IPS DF 4.7 (cell line): ENCODE data around the gene SUGCT.
"Not testable (repeated sequence)": the region's sequence is repeated elsewhere in the genome, so short reads cannot be mapped to it uniquely, and the experiment has no call there.

ENCODE experiments used
- DNase-seq: peaks from one replicate; pipeline ENCODE4 v3.0.0-alpha.2; 2013; ENCODE audit warnings: low spot score; ENCODE audit errors: extremely low read depth

SUGCT gene

DNA sequence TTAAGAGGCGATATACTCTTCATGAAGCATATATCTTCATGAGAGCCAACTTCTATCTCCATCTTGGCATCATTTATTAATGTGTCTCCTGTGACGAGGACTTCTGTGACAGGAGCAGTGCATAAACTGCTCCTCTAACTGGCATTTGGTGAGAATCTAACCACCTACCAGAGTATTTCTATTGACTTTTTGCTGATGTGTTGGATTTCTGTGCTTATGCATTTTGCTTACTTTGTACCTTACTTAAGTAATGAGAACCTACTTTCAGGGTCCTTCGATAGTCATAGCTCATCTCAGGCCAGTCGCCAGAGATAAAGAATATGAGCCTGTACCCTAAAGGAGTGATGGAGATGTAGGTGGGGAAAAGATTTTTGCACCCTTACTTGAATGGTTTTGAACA is 265.7 kb downstream of the SUGCT start:
- DNase-seq: no peak

DNA sequence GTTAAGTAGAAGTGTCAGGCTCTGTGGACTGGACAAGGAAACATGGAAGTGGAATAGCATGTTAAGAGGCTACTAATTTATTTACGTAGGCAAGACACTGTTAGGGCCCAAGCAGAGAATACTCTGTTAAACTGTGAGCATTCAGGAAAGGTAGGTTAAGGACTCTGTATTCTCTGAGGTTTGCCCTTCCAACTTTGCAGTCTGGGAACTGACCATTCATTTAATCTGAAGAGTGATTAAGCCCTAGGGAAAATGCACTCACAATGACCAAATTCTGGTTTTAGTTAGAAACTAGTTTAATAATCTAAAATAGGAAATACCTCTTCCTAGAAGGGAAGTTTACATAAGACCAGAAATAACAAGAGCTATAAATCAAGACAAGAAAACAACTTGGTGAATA is 266.6 kb downstream of the SUGCT start:
- DNase-seq: no peak

DNA sequence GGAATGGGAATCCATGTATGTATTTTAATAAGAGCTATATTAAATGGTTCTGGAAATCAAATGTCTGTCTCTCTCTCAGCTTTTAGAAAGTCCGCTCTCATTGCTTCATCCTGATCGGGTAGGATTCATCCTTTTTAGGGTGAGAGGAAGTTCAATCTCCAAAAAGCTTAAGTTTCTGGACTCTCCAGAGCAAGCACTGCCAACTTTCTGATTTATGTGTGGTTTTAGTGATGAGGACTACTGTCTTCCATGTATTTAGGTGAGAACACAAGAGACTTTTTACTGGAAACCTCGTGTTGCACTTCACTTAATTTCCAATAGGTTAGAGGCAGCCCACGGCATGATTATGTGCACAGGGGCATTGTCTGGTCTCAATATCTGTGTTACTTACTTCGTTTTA is 267.9 kb downstream of the SUGCT start:
- no peak for DNase-seq

DNA sequence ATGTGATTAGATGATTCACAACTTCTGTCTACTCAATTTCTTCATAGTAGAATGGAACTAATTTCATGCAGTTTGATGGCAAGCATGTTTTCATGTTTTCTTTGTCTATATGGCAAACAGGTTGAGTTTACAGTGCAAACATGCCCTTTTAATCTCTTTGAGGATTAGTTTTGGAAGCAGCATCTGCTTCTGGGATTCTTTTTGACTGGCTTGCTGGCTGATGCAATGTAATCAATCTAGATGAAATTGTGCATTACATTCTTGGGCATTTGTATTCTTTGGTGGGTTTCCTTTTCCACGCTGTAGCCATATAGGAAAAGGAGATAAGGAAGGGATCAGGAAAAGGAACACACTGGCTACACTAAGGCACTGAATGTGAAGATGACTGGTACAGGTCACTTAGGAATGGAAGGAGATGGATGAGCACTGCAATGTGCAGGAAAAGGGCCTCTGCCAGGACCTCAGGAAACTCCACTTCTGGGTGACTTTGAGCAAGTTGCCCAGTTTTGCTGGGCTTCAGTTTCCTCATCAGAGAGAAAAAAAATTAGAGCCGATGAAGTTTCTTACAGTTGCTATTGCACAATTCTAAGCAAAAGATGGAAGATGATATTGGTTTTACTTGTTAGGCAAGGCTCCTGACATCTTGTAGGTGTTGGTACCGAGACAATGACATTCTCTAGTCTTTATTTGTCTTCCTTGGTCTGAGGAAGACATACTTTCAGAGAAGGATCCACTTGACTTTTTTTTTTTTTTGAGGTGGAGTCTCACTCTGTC is 269.1 kb downstream of the SUGCT start:
- DNase-seq: no peak

DNA sequence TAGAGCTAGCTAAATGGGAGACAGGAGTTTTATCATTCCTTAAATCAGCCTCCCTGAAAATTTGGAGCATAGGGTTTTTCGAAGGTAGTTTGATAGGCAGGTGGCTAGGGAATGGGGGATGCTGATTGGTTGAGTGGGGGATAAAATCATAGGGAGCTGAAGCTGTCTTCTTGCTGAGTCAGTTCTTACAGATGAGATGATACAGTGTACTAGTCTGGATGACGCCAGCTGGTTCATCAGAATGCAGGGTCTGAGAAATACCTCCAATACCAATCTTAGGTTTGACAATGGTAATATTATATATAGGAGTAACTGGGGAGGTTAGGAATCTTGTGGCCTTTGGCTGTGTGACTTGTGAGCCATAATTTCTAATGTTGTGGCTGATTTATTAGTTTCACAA is 271.2 kb downstream of the SUGCT start:
- no peak for DNase-seq

DNA sequence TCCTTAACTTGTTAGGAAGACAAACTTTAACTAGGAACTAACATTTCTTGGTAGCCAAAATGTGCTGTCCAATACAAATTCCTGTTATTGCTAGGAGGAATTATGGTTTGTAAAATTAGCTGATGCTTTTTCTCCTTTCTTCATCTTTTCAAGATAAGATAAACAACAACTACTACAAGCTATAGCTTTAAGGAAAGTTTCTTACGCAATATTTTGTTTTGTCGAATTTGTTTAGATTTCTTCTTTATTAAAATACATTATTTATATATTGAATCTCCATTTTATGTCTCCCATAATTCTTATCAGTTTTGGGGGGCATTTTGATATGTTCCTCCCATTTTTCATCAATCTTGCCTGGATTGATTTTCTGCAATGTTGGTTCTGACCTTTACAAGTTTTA is 277.5 kb downstream of the SUGCT start:
- DNase-seq: no peak

DNA sequence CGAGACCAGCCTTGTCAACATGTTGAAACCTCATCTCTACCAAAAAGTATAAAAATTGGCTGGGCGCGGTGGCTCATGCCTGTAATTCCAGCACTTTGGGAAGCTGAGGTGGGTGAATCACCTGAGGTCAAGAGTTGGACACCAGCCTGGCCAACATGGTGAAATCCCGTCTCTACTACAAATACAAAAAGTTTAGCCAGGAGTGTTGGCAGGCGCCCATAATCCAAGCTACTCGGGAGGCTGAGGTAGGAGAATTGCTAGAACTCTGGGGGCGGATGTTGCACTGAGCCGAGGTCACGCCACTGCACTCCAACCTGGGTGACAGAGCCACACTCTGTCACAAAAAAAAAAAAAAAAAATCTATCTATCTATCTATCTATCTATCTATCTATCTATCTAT is 279.9 kb downstream of the SUGCT start:
- not testable (repeated sequence) for DNase-seq

DNA sequence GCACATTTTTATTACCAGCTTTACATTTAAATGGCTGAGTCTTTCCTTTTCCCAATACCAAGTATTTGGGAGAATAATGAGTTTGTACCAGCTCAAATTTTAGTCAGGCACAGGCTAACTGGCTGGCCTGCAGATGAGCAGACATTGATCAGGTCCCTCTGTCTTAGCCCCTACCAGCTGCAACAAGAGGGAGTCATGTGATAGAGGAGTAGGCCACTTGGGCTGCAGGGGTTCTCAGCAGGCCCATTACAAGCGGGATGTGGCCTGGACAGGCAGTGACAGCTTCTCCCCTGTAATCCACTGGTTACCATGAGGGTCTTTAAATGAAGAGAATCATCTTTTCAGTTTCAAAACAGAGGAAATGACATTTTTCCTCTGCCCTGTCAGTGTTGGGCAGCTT is 283.6 kb downstream of the SUGCT start:
- no peak for DNase-seq

DNA sequence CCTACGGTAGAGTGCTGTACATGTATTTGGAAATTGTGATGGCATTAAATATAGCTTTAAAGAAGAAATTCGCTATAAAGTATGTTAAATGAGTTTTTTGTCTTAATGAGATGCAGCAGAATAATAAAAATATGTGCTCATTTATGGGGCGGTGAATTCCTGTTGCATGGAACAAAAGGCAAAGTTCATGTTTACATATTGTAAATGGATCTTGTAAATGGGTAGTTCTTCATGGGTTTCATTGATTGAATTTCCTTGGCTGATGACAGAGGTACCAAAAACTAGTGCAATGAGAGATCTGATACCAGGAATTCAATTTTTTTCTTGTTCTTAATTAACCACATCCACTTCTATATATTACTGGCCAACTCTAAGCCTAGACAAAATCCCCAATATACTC is 284.2 kb downstream of the SUGCT start:
- DNase-seq: no peak

DNA sequence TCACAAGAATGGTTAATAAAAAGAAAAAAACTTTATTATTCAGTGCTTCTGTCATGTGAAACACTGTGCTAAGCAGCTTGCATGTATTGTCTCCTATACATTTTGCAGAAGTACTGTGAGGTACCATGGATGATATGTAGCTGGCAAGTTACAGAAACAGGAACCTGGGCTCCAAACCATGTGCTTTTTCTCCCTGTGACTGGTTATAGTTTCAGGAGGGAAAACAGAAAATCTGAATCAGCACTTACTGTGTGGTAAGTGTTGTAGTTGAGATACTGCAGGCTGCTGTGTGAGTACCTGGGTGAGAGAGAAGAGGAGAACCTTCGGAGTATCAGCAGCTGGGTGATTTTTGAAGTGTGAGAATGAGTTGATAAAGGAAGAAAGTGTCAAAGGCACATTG is 285.0 kb downstream of the SUGCT start:
- DNase-seq: no peak

DNA sequence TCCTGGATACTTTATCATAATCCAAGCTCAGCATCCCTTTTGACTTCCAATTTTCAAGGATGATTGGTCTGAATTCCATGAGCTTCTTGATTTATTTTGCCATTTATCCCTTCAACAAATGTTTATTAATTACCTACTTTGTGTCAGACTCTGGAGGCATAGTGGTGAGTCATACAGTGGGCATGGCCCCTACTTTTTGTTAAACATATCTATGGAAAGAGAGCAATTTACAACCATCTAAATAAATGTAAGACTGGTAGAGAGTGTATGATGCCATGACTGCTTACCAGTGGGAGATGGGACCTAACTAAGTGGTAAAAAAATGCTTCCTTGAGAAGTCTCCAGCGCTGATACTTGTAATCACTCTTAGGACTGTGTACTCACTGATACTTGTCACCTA is 286.6 kb downstream of the SUGCT start:
- no peak for DNase-seq

DNA sequence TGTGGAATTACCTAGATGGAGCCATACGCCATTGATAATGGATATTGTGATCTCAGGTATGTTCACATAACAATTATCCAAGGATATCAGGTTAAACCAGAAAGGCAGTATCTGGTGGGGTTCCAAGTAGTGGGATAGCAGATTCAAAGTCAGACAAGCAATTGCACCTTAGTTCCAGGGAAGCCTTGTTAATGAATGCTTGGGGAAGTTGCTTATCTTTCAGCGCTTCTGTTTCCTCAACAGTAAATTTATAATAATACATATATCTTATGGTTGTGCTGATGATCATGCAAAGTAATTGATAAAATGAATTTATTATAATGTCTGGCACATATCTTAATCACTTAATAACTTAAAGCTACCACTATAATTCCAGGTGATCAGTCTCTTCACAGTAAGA is 290.9 kb downstream of the SUGCT start:
- DNase-seq: no peak

DNA sequence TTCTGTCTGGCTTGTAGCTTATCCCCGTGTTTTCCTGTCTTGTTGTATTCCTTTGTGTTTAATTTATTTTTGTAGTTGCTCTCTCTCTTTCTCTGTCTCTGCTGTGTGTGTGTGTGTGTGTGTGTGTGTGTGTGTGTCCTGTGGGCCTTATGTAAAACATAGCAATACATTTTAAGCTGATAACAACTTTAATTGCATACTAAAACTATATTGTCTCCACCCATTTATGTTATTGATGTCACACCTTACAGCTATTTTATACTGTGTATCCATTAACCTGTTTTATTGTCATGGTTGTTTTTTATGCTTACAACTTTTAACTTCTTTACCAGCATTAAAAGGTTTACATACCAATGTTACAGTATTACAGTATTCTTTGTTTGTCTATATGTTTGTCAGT is 293.6 kb downstream of the SUGCT start:
- DNase-seq: no peak

DNA sequence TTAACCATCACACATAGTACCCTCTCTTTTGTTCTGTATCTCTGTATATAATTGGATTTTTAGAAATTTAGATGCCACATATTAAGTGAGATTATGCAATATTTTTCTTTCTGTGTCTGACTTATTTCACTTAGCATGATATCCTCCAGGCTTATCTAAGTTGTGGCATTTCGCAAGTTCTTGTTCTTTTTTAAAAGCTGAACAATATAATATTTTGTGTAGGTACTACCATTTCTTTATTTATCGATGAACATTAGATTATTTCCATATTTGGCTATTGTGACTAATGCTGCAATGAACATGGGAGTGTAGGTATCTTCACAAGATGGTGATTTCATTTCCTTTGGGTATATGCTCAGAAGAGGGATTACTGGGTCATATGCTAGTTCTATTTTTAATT is 295.0 kb downstream of the SUGCT start:
- DNase-seq: no peak

DNA sequence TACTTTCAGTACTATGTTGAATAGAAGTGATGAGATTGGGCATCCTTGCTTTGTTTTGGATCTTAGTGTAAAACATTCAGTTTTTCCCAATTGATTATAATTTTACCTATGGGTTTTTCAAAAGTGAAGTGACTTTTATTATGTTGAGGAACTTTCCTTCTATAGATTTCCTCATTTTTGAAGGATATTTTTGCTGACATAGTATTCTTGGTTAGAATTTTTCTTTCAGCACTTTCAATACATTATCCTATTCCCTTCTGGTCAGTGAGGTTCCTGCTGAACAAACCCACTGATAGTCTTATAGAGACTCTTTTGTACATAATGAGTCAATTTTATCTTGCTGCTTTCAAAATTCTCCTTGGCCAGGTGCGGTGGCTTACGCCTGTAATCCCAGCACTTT is 297.2 kb downstream of the SUGCT start:
- no peak for DNase-seq

DNA sequence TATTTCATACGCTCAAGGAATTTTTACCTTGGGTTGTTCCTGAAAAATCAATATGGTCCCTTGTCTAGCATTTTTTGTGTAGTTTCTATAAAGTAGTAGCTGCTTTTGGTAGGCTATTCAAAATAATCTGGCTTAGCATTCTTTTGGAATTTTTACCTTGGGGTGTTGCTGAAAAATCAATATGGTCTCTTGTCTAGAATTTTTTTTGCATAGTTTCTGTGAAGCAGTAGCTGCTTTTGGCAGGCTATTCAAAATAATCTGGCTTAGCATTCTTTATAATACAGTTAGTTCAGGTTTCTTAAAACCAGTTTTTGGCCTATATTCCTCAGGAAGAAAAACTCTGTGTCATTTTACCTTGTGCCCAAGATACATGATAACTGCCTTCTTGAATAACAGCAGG is 301.9 kb downstream of the SUGCT start:
- DNase-seq: no peak

DNA sequence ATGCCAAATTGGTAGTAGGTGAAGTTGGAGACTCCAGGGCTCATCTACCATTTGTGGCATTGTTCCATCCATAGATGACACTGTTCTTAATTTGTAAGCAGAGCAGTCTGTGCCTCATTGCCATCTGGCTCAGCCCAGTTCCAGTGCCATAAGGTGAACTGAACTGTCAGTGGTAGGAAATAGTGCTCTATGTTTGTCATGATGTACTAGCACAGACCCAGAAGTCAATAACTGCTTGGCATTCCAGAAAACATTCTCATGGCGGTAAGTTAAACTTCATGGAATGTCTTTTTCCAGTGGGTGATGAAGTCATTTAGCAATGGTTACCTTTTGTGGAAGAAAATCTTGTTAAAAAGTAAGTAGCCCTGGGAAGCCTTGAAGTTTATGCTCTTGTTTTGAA is 302.7 kb downstream of the SUGCT start:
- no peak for DNase-seq

DNA sequence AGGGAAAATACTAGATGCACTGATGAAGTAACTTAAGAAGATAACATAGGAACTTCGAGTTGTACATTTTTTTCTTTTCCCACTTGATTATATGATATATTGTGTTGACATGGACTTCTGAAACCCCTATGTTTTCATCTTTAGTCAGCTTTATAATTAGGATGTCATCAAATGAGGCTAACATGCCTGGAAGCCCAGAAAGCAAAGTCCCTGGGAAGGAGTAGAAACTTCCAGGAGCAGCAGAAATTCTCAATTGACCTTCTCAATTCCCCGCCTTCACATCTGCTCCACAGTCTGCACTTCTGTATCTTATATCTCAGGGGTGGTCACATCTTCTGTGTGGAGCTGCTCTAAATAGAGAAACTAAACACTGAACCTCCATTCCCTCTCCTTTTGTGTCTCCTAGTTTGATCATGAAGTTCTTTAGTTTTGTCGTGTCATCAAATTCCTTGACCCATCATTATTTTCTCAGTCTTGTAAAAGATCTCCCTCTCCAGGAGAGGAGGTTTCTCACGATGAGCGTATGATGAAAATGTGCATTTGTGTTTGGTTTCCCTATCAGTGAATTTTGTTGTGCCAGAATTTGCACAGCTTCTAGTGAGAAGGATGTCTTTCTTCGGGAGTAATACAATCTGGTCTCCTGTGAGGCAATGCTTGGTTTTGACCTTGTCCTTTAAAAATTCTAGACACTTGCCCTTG is 303.3 kb downstream of the SUGCT start:
- DNase-seq: no peak

DNA sequence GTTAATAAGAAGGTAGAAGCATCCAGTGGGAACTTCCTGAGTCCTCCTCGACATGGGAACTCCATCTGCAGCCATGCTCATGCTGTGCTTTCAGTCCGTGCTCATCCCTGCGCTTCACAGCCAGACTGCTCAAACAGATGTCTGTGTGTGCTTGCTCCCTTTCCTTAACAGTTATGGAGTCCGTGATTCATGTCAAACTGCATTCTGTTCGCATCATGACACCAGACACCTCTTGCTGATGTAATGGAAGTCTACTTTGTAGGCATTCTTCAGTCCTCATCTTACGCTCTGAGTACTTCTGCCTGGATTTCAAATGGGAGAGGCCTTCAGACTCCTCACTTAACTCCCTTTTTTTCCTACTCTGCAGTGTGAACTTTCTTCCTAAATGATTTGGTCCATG is 304.9 kb downstream of the SUGCT start:
- no peak for DNase-seq

DNA sequence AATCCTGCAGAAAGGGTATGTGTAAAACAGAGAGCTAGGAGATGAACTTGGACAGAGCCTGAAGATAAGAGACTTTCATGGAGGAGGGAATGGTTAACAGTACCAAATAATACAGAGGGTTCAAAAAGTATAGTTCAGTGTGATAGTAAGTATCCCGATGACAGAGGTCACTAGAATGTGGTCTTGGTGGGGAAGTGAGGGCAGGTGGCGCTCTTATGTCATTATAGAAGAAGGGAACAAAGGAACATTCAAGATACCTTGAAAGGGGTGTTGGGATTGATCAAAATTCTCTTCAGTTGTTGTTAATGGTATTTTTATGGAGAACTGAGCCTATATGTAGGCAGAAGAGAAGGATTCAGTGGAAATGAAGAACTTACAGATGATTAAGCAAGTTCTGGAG is 312.5 kb downstream of the SUGCT start:
- DNase-seq: peak; percentile 11

DNA sequence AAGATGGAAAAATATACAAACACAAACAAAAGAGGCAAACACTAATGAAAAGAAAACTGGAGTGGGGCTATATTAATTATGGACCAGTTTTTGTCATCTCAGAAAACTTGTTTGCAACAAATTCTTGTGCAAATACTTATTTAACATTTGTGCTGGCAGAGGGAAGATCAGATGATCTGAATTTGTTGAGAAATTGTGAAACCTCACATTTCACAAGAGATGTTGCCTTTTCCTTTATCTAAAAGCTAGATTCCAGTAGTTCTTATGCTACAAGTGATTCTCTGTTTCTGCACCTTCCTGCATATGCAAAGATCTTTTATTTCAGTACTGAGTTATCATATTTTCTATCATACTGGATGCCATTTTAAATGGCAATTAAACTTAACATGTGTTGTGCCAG is 320.7 kb downstream of the SUGCT start:
- no peak for DNase-seq

DNA sequence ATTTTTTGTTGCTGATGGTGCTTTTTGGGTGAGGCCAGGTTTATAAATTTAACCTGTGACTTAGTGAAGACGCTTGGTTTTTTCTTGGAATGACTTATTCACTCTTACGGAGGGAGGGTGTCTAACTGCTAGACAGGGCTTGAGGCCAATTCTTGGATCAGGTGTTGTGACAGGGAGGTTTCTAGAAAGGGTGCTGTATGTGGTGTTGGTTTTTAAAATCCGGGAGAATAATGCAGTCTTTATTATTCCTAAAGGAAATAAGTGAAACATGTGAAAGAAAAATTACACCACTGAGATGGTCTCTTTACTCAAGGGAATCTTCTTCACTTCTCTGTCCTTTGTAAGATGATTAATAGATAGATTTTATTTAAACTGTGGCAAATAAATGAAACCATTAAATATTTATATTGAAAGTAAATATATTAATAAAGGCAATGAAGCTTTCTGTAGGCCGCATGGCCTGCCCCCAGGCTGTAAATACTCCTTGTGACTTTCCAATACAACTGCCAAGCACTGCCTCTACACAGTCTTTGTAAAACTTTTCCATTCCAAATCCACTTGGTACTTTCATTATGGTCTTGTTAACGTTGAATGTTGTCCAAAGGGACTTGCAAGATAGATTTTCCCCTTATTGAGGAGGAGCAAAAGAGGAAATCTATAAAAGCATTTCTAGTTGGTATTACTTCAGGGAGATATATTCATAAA is 323.1 kb downstream of the SUGCT start:
- no peak for DNase-seq

DNA sequence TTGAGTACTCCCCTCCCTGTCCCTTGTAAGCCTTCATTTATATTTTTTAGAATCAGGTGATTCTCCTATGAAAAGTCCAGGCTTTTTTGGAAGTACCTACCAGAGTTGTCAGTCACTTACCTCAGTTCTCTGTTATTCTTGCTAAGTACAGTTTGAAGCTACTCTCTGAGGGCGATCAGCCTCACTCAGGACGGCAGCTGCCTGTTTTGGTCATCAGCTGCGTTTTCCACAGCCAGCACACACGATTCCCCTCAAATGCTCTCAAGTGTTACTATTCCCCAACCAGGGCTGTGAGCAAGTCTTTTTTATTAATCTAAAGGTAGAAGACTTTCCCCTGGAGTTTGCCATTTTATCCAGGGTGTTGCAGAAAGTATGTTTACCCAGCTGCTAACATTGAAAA is 328.6 kb downstream of the SUGCT start:
- DNase-seq: no peak
